GM18868 (cell line): ENCODE data around the gene MRPL36.
A peak's percentile ranks its signal among the peaks of the same experiment; 100 is the strongest.
"Not testable (repeated sequence)": the region's sequence is repeated elsewhere in the genome, so short reads cannot be mapped to it uniquely, and the experiment has no call there.

Source experiments
- ATAC-seq: cut with Tn5 transposase; IDR thresholded peaks from one replicate; pipeline ENCODE4 v1.9.1; 2021; ENCODE audit warnings: mild to moderate bottlenecking, moderate library complexity; ENCODE audit not compliant: unreplicated experiment

Gene MRPL36

DNA sequence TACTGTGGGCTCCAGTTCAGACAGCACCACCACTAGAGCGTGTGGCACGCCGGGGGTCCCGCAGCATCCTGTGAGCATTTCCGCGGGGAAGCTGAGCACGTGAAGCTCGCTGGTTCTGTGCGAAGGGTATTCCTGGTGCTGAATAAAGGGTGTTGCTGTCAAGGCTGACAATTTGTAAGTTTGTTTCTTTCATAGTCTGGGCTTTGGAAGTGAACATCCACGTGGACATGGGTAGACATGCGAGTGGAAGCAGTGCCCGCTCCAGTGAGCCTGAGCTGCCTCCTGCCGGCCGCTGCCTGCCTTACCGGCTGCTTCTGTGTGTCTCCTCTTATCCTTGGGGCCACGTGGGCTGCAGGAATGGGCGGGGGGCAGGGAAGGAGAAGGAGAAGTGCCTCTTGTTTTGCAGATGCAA is 16.2 kb upstream of the MRPL36 start:
- no peak for ATAC-seq

DNA sequence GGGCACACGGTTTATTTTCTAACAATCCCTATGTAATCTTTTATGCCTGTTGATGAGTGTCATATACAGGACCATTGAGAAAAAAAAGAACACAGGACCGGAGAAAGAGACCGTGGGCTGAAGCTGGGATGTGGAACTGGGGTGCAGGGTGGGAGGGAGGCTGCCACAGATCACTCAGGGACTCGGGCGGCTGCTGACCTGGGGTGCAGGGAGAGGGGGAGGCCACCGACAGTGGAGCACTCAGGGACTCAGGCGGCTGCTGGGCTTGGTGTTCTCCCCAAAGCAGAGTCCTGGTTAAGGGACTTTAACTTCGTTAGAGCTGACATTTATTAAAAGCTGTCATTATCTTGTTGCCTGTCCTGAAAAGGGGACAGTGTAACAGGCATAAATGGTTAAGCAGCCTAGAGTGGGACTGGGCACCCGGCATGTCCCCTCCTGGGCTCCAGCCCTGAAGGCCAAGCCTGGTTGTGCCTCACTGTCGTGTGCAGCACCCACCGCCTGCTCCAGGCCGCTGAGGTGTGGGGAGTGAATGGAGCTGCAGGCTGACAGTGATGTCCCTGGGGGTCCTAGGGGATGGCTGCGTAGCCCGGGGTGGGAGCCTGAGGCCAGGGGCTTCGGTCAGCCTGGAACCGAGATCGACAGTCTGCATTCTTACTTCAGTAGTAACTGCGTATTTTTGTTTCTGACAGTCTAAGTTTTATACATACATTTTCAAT is 15.6 kb upstream of the MRPL36 start:
- ATAC-seq, result no peak

DNA sequence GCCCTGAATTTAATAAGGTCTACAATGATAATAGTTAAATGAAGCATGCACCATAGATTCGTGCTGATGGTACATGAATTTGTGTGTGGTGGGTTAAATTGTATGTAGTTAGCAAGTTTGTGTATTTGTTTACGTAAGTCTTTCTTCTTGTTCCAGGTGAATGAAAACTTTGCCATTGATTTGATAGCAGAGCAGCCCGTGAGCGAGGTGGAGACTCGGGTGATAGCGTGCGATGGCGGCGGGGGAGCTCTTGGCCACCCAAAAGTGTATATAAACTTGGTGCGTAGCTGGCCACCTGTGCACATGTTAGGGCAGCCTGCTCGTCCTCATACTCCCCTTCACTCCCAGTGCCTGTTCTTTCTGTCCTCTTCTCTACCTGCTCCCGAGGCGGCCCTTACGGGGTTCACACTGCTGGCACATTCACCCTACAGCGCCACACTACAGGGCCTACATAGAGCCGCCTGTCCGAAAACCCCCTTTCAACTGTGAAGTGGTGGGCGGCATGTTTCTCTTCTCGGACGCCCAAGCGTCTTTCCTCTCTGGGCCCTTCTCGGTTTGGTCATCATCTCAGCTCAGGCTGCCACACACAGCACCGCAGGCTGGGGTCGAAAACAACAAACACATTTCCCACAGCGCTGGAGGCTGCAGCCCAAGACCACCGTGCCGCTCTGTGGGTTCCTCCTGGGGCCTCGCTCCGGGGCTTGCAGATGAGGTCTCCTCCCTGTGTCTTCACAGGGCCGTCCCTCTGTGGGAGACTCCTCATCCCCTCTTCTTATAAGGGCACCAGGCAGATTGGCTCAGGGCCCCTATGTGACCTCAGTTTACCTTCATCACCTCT is 14.8 kb upstream of the MRPL36 start:
- ATAC-seq, result no peak

DNA sequence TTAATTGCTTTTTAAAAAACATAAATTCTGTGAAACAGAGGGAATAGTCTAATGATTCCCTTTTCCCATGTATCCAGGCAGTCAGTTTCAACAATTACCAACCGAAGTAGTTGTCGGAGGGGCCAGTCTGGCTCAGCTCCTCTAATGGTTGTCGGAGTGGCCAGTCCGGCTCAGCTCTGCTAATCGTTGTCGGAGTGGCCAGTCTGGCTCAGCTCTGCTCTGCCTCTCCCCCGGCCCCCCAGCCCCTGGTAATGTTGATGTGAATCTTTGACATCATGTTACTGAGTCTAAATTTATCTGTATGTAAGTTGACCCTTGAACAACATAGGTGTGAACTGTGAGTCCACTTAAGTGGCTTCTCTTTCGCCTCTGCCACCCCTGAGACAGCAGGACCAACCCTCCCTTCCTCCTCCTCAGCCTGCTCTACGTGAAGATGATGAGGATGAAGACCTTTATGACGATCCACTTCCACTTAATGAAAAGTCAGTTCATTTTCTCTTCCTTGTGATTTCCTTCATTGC is 11.0 kb upstream of the MRPL36 start:
- no peak for ATAC-seq

DNA sequence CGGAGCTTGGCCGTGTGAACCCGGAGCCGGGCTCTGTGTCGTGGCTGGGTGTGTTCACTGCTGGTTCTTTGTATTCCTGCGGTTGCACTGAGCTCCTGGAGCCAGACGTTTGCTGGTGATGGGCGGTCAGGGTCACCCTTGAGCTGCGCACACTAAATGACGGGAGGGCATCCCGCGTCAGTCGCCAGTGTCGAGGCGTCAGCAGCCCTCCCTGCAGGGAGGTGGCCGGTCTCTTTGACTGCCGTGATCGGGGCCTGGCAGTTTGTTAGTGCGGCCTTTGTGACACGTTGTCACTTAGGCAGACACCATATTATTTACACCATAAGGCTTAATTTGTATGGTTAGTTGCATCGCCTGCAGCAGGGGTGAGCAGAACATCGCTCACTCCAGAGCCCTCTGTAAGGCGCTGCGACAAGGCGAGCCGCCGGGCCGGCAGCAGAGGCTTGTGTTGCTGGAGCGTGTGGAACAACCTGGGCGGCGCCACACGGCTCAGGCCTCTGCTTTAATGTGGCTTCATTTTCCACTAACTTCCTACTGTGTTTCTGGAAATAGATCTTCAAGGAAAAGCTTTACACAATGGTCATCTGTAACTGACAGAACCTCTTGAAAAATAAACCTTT is 9.9 kb upstream of the MRPL36 start:
- no peak for ATAC-seq

DNA sequence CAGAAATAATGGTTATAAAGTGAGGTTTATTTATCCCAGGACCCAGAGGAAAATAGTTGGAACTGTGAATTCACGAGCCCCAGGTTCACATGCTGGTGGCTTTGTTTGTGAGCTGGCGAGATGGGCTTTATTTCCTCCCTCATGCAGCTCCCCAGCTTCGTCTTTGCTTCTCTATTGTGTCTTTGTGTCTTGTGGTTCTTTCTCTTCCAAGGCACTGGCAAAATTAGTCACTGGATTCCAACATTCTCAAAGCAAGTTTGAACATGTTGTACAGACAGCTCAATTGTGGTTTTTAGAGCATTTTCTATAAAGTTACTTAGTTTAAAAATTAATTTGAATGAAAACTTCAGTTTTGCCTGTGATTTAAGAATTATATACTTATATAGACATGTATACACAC is 8.8 kb upstream of the MRPL36 start:
- no peak for ATAC-seq

DNA sequence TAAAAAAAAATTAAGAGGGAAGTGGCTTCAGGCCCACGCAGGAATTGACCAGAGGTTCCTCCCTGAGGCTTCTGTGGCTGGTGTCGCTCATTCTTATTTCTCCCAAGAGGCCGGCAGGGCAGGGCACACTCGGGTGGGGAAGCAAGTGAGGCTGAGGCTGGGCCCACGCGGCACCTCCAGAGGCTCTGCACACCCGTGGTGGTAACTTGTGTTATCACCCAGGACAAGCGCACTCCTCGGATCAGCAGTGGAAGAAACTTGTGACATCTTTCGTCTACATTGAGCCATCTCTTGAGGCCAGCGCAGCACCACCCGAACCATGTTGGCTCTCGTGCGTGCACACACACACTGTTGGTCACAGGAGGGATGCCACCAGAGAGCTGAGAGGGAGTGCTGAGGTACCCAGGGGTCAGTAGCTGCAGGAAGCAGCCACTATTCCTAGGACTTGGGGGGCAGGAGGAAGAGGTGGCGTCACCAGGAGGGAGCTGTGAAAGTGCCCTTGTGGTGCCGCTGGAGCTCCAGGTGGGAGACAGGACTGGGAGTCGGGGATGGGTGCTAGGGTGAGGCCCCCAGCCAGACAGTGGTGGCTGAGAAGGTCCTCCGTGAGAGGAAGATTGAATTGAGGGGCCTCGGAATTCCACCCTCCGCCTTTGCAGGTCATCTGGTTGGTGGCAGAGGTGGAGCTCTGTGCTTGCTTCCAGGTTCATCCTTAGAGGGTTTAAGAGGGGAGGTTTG is 8.0 kb upstream of the MRPL36 start:
- ATAC-seq, result no peak

DNA sequence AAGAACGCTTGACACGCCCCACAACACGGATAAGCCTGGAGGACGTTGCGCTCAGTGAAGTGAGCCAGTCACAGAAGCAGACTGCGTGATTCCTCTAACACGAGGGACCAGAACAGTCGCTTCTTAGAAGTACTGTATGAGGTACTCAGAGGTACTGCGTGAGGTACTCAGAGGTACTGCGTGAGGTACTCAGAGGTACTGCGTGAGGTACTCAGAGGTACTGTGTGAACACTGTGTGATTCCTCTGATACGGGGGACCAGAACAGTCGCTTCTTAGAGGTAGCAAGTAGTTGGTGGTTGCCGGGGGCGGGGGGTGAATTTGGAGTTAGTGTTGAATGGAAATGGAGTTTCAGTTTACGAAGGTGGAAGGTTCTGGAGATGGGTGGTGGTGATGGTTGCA is 7.3 kb upstream of the MRPL36 start:
- ATAC-seq, result no peak

DNA sequence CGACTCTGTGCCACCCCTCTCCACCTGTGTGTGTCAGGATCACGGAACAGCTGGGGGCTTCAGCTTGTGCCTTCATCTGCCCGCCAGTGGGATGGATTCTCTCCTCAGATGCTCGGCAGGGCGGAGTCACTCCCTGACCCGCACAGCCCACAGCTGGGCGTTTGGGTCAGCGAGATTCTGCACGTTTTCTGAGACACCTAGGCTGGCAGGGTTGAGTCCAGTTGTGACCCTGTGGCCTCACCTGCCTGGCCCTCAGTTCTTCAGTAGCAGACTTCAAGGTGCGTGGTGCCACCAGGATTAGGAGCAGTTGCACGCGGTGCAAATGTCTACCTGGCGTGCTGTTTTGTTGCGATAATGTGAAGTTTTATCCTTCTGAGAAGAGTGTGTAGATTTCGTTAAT is 6.6 kb upstream of the MRPL36 start:
- no peak for ATAC-seq

DNA sequence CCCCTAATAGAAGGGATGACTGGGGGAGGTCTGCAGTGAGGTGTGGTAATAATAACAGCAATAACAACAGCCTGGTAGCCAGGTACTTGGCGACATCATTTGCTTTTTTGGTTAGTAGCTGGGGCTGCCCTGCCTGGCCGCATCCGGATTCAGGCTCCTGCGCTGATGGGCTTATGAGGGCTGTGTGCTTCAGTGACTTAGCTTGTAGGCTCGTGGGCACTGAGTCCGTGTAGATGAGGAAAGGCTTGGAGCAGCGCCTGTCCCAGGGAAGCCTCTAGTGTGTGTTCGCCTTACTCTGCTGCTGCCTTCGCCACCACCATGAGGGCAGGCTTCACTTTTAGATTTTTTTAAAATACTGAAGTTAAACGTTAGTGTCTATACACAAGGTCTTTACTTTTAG is 6.1 kb upstream of the MRPL36 start:
- no peak for ATAC-seq

DNA sequence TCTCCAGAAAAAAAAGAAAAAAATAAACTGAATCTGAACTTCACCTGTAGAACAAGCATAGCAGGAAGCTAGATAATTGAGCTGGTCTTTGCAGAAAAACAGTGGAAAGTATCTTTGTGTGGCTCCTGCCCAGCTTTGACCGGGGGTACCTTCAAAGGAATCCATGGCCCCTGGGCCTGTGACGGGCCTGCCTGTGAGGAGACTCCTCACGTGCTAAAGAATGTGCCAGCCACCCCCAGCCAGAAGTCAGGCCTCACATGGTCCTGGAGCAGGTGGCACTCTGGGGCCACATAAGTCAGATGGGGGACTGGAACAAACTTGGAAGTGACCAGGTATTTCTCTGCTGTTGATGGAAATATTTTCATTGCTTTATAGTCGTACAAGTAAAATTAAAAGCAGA is 5.7 kb upstream of the MRPL36 start:
- ATAC-seq, result no peak

DNA sequence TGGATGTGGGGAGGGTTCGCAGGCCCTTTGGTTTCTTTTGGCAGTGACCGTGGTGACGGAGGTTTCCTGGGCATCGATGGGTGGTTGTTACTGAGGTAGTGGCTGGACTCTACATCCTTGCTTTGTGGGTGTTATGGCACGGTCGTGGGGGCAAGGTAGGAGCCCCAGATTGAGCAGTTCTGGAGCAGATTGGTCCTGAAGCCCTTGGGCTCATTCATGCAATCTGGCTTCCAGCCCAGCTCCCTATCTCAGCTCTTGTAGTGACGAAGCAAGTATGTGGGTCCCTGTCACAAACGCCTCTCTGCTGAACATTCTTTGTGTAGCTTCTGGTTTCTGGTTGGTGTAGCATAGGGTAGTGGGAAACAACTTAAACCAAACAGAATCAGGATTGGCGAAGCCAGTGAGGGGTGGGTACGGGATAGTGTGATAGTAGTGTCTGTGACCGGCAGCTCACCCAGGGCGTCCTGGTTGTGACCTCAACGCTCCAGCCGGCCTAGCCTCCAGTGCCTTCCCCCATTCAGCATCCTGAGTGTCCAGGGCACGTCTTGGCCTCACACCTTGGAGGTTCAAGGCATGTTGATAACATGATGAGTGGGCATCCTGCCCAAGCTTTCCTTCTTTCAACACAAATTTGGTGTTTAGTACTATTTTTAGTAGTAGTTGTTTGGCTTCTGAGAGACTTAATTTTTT is 4.5 kb upstream of the MRPL36 start:
- no peak for ATAC-seq

DNA sequence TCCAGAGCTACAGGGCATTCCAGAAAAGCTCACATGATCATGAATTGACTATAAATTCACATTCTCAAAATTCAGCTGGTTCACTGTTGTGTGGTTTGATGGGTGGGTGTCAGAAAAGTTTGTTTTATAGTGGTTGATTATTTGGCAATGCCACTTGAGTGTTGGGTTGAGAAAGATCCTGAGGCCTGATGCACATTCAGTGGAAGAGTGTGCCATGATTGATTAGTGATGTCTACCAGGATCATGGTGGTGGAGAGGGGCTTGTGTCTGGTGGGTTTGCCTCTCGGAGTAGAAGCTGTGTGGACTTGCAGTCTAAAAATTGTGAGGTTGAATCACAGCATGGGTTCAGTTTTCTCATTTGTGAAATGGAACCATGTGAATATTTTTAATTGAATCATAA is 3.6 kb upstream of the MRPL36 start:
- ATAC-seq, result no peak

DNA sequence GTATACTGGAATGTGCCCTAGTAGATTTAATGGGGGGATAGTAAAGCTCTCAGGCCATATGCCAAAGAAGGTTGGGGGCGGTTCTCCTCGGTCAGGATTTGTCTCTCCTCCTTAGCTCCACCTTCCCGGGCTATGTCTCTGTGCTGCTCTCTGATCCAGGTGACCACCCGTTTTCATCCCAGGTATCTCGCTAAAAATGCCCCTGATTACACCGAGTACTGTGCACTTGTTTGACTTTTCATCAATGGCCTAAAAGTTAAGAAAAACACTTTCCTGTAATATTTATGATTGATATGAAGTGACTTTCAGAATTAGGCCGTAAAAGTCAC is 2.3 kb upstream of the MRPL36 start:
- no peak for ATAC-seq

DNA sequence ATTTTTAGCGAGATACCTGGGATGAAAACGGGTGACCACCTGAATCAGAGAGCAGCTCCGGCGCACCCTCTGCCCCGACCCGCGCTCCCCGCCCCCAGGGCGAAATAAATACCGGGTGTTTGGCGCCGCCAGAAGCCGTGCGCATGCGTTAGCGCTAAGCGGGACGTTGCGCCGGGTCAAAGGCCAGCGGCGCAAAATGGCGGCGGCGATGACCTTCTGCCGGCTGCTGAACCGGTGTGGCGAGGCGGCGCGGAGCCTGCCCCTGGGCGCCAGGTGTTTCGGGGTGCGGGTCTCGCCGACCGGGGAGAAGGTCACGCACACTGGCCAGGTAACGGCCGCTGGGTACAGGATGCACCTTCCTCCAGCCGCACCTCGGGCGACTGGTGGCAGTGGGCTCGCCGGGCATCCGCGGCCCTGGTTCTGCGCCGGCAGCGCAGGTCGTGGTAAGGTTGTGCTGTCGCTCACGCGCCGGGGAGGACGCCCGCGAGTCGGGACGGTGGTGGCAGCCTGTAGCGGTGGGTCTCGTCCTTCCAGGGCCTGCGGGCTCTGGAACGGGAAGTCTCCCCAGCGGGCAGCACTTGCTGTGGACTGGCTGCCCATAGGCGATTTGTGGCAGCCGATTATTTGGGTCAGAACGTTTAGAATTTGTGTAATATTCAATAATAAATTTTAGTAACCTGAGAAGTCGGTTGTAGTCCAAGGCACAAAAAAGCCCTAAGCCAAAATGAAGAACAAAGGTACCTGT is 1.8 kb upstream of the MRPL36 start, which contains the start of gene NDUFS6:
NDUFS6 (plus strand) TSS at position 186 of the 745 bp plus-strand sequence; CDS start at position 197, 11 bp downstream.
- ATAC-seq, result peak; percentile 57

DNA sequence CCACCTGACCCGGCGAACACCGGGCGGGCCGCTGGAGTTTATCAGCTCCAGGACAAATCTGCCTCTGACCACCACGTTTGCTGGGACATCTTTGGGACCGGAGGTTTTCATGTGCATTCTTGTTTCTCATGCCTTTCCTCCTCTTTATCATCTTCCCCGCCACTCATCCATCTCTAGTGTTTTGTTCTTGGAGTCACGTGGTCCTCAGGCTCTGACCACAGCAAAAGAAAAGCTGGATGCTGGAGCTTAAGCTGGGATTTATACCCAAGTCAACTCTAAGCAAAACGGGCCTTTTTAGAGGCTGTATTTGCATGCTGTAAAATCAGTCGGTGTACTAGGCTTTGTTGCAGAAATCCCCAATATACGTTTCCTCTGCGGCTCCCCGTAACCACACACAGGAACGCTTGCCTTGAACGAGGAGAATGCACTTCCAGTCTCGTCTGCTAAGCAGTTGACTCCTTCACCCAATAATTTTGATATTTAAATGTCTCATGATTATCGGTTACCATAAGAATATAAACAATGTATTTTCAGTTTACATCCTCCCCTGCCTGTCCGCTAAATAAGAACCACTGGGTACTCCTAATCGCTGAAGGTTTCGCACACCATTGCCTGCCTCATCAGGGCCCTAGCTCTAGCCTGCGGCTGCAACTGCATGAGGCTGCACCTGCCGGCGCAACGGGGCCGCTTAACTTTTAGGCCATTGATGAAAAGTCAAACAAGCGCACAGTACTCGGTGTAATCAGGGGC is 1.0 kb upstream of the MRPL36 start:
- peak; percentile 43 for ATAC-seq

DNA sequence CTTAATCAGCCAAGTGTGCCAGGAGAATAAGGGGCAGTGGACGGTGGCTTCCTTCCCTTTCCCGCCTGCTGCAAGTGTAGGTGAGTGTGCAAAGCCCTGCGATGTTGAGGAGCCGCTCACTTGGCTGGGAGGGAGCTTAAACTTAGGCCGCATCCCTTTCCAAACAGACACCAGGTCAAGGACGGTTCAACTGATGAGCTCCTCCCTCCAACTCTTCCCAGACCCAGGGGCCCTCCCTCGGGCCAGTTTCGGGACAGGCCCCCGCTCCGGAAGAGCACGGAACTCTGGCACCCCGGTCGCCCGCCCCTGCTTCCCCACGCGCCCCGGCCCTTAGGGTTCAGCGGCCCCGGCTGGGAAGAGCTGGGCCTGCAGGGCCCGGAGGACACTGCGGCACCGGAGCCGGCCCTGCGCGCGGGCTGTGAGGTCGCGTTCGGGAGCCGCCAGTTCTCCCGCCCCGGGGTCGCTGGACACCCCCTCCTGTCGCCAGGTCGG is 481 bp downstream of the MRPL36 start:
- peak; percentile 19 for ATAC-seq

DNA sequence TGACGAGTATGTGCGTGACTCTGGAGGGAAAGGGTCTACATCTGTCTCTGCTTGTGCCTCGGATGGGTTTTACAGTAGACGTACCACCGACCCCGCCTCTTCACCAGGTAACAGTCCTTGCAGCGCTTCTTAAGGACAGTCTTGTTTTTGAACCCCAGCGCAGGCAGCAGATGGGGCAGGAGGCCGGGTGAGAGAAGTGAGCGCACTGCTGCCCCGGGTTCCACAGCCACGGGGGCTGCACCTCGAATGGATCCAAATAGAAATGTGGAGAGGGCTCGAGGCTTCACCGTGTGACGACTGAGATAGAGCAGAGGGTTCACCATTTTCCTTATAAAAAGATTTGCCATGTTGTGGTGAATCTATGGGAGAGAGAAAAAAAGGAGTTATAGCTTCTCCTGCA is 1.0 kb downstream of the MRPL36 start:
- not testable (repeated sequence) for ATAC-seq

DNA sequence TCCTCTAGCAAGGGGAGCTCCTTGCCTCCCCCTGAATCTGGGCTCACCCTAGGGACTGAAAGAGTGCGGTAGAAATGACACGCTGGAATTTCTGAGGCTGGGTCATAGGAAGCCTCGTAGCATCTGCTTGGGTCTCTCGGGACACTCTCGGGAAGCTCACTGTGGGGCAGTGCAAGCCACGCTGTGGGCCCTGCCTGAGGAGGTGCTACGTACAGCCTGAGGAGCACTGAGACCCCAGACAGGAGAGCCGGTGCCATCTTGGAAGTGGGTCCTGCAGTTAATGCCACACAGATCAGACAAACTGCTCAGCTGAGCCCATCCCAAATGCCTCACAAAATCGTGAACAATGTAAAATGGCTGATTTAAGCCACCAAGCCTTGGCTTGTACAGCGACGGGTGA is 1.8 kb downstream of the MRPL36 start:
- ATAC-seq, result no peak
